HK-2 (cell line): ENCODE measurements around the gene SPATC1L.
"Not testable (repeated sequence)": the region's sequence is repeated elsewhere in the genome, so short reads cannot be mapped to it uniquely, and the experiment has no call there.

ENCODE experiments used
- DNase-seq: peaks from one replicate; pipeline ENCODE4 v3.0.0-alpha.2; 2018; ENCODE audit not compliant: unreplicated experiment

SPATC1L gene

GRCh38 chr21:46183337-46183909, 836 bp downstream of the SPATC1L start:
- not testable (repeated sequence) for DNase-seq

DNA sequence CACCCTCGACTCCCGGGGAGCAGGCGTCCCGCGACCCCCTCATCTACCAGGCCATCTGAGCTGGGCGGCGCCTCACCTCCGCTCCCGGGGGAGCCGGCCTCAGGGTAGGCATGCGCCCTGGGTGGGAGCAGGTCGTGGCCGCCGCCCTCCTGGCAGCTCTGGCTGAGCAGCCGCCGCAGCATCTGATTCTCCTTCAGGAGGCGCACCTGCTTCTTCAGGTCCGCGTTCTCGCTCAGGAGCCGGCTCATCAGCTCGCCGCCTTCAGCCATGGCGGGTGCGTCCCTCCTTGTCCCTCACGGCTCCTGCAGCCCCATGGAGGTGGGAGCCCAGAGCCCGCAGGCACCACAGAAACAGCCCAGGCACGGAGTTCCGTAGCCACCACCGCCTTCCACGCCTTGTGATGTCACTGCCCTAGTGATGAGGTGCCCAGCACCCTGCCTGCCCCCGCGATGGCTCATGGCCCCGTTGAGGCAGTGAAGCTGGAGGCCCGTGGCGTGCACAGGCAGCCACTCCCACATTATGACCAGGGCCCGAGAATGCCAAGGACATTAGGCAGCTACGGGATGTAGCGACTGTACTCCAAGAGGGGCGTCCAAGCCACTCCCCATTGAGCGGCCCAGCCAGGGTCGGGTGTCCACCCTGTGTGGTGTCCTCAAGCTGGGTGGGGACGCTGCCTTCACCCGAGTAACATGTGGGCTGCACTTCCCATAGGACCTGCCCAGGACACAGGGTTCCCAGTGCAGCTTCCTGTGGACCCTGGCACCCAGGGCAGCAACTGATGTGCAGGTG, 1.5 kb downstream of the SPATC1L start:
- no peak for DNase-seq

DNA sequence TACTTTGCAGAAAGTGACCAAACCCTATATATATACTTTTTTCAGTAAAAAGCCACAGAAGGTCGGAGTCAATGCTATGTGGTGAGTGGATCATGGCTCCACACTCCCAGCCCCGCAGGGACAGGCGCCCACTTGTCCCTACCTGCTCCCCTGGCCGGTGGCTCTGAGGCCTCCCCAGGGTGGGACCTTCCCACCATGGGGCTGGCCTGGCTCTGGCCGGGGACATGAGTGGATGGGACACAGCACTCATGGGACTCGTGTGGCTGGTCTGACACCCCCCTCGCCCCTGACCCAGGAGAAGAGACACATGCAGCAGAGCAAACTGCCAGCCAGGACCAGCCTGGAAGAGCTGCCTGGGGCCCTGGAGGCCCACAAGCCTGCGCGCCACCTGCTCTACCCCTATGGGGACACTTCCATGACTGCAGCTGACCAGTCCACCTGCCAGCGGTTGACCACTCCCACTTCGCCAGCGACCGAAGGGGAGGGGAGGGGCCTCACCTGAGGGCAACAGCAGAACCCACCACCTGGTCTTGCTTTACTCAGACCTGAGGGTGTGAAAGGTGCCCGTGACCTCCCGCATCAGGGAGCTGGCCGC, 2.2 kb downstream of the SPATC1L start:
- no peak for DNase-seq

DNA sequence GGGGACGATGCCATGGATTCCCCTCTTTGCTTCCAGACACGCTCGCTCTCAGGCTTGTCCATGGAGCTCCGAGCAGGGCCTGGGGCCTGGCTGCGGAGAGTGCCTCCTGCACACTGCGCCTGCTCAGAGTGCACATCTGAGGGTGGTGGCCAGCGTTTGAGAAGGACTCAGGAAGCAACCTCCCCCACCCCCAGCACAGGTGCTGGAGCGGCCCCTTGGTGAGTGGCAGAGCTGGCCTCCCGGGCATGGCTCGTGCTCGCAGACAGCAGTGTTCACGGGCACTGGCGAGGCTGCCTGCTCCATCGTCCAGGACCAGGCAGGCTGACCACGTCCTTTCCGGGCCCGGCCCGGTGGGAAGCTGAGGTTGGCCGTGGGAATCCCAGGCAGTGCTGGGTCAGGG, 2.8 kb downstream of the SPATC1L start:
- no peak for DNase-seq

GRCh38 chr21:46180778-46181391, 3.4 kb downstream of the SPATC1L start:
- no peak for DNase-seq

DNA sequence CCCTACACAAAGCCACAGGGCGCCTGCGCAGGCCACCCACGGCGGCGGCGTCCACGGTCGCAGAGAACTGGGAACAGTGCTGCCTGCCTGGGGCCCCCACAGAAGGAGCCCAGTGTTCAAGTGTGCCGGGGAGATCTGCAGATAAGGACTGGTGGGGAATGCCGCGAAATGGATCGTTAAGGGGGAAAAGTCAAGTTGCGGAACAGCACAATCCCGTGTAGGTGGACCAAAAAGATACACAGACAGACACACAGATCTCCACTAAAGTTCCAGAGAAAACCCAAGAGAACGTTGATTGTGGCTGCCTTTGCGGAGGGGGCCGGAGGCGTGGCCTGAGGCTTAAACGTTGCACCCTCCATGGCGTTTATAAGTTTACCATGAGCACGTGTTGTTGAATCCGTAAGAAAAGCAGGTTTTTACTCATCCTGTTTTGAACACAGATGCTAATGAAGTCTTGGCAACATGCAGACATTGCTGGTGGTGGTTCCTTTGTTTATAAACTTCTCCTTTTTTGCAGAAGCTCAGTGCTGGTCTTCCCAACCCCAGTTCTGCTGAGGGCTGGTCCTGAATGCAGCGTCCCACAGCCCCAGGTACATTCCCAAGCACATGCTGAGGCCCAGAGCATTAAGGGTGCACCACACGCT, 4.1 kb downstream of the SPATC1L start:
- DNase-seq, result no peak

GRCh38 chr21:46179708-46180078, 4.6 kb downstream of the SPATC1L start:
- DNase-seq, result no peak

- no peak for DNase-seq
Observed at GRCh38 chr21:46178961-46179360, 5.3 kb downstream of the SPATC1L start.

DNA sequence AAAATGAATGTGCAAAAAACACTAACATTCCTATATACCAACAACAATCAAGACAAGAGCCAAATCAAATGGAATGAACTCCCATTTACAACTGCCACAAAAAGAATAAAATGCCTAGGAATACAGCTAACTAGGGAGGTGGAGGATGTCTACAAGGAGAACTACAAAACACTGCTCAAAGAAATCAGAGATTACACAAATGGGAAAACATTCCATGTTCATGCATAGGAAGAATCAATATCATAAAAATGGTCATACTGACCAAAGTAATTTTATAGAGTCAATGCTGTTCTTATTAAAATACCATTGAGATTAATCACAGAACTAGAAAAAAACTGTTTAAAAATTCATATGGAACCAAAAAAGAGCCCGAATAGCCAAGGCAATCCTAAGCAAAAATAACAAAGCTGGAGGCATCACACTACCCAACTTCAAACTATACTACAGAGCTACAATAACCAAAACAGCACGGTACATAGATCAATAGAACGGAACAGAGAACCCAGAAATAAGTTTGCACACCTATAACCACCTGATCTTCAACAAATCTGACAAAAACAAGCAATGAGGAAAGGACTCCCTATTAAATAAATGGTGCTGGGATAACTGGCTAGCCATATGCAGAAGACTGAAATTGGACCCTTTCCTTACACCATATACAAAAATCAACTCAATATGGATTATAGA, 7.7 kb downstream of the SPATC1L start:
- DNase-seq, result not testable (repeated sequence)

GRCh38 chr21:46173573-46173972, 10.7 kb downstream of the SPATC1L start:
- no peak for DNase-seq

GRCh38 chr21:46172863-46173528, 11.3 kb downstream of the SPATC1L start:
- DNase-seq, result no peak

- no peak for DNase-seq
Observed at GRCh38 chr21:46171996-46172862, 12.0 kb downstream of the SPATC1L start.

DNA sequence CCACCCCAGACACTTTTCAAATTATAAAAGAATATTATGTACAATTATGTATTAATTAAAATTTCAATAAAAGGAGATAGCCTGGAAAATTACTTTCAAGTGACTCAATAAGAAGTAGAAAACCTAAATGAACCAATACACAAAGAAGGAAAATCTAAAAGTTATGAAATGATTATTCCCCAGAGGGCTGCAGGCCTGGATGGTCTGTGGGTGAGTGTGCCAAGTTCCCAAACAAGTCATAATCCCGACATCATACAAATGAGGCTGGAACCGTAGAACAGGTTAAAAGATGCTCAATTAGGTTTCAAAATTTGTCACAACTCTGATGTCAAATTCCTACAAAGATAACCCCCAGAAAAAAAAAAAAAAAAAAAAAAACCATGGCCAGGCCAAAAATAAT, 12.7 kb downstream of the SPATC1L start:
- DNase-seq, result no peak

DNA sequence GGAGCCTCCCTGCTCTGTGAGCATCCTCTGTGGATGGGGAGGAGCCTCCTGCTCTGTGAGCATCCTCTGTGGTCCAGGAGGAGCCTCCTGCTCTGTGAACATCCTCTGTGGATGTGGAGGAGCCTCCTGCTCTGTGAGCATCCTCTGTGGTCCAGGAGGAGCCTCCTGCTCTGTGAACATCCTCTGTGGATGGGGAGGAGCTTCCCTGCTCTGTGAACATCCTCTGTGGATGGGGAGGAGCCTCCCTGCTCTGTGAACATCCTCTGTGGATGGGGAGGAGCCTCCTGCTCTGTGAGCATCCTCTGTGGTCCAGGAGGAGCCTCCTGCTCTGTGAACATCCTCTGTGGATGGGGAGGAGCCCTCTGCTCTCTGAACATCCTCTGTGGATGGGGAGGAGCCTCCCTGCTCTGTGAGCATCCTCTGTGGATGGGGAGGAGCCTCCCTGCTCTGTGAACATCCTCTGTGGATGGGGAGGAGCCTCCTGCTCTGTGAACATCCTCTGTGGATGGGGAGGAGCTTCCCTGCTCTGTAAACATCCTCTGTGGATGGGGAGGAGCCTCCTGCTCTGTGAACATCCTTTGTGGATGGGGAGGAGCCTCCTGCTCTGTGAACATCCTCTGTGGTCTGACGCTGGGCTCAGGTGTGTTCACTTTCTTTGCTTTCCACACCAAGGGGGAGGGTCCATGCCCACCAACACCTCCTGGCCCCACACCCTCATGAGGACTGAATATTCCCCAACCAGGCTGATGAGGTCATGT, 13.6 kb downstream of the SPATC1L start:
- not testable (repeated sequence) for DNase-seq

DNA sequence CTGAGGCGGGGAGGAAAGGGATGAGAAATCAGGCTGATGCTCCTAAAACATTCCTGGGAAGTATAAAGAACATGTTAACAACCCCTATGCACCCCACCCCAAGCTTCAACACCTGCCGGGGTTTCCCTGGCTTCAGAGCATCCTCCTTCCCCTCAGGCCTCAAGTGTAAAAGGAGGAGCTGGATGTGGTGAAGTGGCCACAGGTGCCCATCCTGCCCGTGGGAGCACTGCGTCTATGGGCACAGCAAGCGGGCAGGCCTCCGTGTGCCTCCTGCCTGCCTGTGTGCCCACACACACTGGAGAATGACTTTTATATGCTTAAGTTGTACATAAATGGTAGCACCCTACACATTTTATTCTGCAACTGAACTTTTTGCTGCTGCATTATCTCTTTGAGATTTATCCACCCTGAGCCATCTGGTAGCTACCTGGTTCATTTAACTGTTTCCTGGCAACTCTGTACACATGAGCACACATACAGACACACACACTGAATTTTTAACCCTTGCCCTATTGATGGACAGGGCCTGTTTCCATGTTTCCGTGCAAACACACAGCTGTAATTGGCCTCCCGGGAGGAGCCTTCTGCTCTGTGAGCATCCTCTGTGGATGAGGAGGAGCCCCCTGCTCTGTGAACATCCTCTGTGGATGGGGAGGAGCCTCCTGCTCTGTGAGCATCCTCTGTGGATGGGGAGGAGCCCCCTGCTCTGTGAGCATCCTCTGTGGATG, 15.4 kb downstream of the SPATC1L start:
- no peak for DNase-seq

- no peak for DNase-seq
Observed at GRCh38 chr21:46168238-46168637, 16.0 kb downstream of the SPATC1L start.

GRCh38 chr21:46165098-46165497, 19.2 kb downstream of the SPATC1L start:
- no peak for DNase-seq

GRCh38 chr21:46163380-46163779, 20.9 kb downstream of the SPATC1L start:
- no peak for DNase-seq
